NCI-H82 treated with DMSO at 0.1 percent for 48 hours (cell line): Measurements from ENCODE around the gene ERICH2.

Experiments used
- DNase-seq: peaks from one replicate; lab custom pipeline; 2025; ENCODE audit not compliant: unreplicated experiment; lab: John Stamatoyannopoulos, UW

The ERICH2 gene

GRCh38 chr2:170762760-170763159 is 7.4 kb upstream of the ERICH2 start:
- no peak for DNase-seq

GRCh38 chr2:170763232-170763631 is 6.9 kb upstream of the ERICH2 start:
- no peak for DNase-seq

GRCh38 chr2:170764880-170765261 is 5.3 kb upstream of the ERICH2 start:
- no peak for DNase-seq

GRCh38 chr2:170766693-170767092 is 3.5 kb upstream of the ERICH2 start:
- DNase-seq, result no peak

GRCh38 chr2:170770606-170771420 is 635 bp downstream of the ERICH2 start:
- peak; percentile 55 for DNase-seq

- no peak for DNase-seq
These were observed 1.3 kb downstream of the ERICH2 start for GRCh38 chr2:170771421-170771937.

GRCh38 chr2:170772295-170772694 is 2.1 kb downstream of the ERICH2 start:
- DNase-seq, result no peak

GRCh38 chr2:170774074-170774473 is 3.9 kb downstream of the ERICH2 start:
- no peak for DNase-seq

GRCh38 chr2:170778900-170779299 is 8.7 kb downstream of the ERICH2 start:
- no peak for DNase-seq

GRCh38 chr2:170779304-170779703 is 9.1 kb downstream of the ERICH2 start:
- no peak for DNase-seq

- no peak for DNase-seq
These were observed 12.5 kb downstream of the ERICH2 start for GRCh38 chr2:170782673-170783072.

GRCh38 chr2:170783549-170783948 is 13.4 kb downstream of the ERICH2 start:
- no peak for DNase-seq

- no peak for DNase-seq
These were observed 28.8 kb downstream of the ERICH2 start for GRCh38 chr2:170798996-170799395.

GRCh38 chr2:170806548-170806947 is 36.4 kb downstream of the ERICH2 start:
- no peak for DNase-seq

GRCh38 chr2:170812710-170813600 is 42.8 kb downstream of the ERICH2 start:
- DNase-seq, result peak; percentile 49

- DNase-seq, result no peak
These were observed 43.7 kb downstream of the ERICH2 start for GRCh38 chr2:170813611-170814532.

- no peak for DNase-seq
These were observed 44.5 kb downstream of the ERICH2 start for GRCh38 chr2:170814533-170815230.

GRCh38 chr2:170815311-170815710 is 45.1 kb downstream of the ERICH2 start:
- DNase-seq, result no peak

- DNase-seq, result peak; percentile 63
These were observed 45.7 kb downstream of the ERICH2 start for GRCh38 chr2:170815746-170816503.
